ENCODE measurements around the gene THOP1. TPM values are rescaled to one million over a fixed set of nuclear protein-coding genes. Genes with fewer than 3 reads are reported as not detected.
A peak's percentile ranks its signal among the peaks of the same experiment; 100 is the strongest.

Gene THOP1
- total and polyA plus RNA-seq, 10 donors: 31.0 to 96.2 (median 42.8) TPM

- intact Hi-C loops (cut with DNase I; ENCODE audit: low total_unique reads): no loop called here
- 71 to 86% (median 81%) methylated on average over 20 to 27 of the region's 27 CpGs for WGBS, 5 donors
- TF ChIP-seq CTCF (IDR thresholded peaks at IDR 0.05 in 8 of 11, conservative IDR thresholded peaks at IDR 0.05 in 3 of 11) (no peak), POLR2A (IDR thresholded peaks at IDR 0.05) (no peak), POLR2AphosphoS5 (IDR thresholded peaks at IDR 0.05) (peak in 1 of 3 donors; percentile 48)
- Histone ChIP-seq H3K27ac (no peak overlapping the region), H3K4me3 (no peak overlapping the region), H3K9me3 (peaks cover 0 to 67% (median 54%) of the 10 kb centered on the region in 8 donors), H3K36me3 (peaks cover 0 to 26% (median 7%) of the 10 kb centered on the region in 6 donors), H3K4me1 (no peaks in the 10 kb centered on the region), H3K27me3 (replicated peaks in 1 of 7) (no peaks in the 10 kb centered on the region)
- no peak for DNase-seq
Observed at GRCh38 chr19:2858864-2859263, 73.6 kb downstream of the THOP1 start.

- intact Hi-C loops (cut with DNase I; ENCODE audit: low total_unique reads): no loop called here
- H3K9me3 ChIP-seq: peaks cover 0 to 18% (median 5%) of the 10 kb centered on the region in 8 donors
- no peaks in the 10 kb centered on the region for H3K4me1 ChIP-seq
- no peak overlapping the region for H3K4me3 ChIP-seq
- no peaks in the 10 kb centered on the region for H3K36me3 ChIP-seq
- WGBS, 5 donors: 84 to 91% (median 87%) methylated on average over 9 to 10 of the region's 10 CpGs
- H3K27me3 ChIP-seq (replicated peaks in 1 of 7): no peaks in the 10 kb centered on the region
- no peak overlapping the region for H3K27ac ChIP-seq
- no peak for DNase-seq
- TF ChIP-seq POLR2A (IDR thresholded peaks at IDR 0.05) (no peak), POLR2AphosphoS5 (IDR thresholded peaks at IDR 0.05) (no peak), CTCF (IDR thresholded peaks at IDR 0.05 in 8 of 11, conservative IDR thresholded peaks at IDR 0.05 in 3 of 11) (no peak)
Observed at GRCh38 chr19:2863816-2864215, 78.5 kb downstream of the THOP1 start.

Other genes starting within 250 kb of the THOP1 start
- 10 to 100 TPM; 17.2 to 27.5 (median 19.4) TPM for gene GNG7, start 82.8 kb upstream of the THOP1 start, total RNA-seq
- 10 to 100 TPM; 17.3 to 34.6 (median 17.9) TPM for gene GNG7, start 82.8 kb upstream of the THOP1 start, polyA plus RNA-seq
- 1 to 10 TPM; 2.5 to 5.6 (median 3.5) TPM for gene DIRAS1, start 64.1 kb upstream of the THOP1 start, total RNA-seq
- 10 to 100 TPM in 1 of 3 donors, 1 to 10 TPM in 2; 1.3 to 17.1 (median 3.6) TPM for gene DIRAS1, start 64.1 kb upstream of the THOP1 start, polyA plus RNA-seq
- 10 to 100 TPM; 20.3 to 33.3 (median 26.7) TPM for gene SLC39A3, start 45.5 kb upstream of the THOP1 start, total RNA-seq
- 10 to 100 TPM; 19.1 to 42.6 (median 29.3) TPM for gene SLC39A3, start 45.5 kb upstream of the THOP1 start, polyA plus RNA-seq
- 10 to 100 TPM; 39.7 to 59.7 (median 46.5) TPM for gene SGTA, start 2.2 kb upstream of the THOP1 start, total RNA-seq
- 10 to 100 TPM; 36.5 to 63.0 (median 40.0) TPM for gene SGTA, start 2.2 kb upstream of the THOP1 start, polyA plus RNA-seq
- gene ZNF554, start 34.4 kb downstream of the THOP1 start, total RNA-seq: 1 to 10 TPM; 3.6 to 7.1 (median 4.5) TPM
- 1 to 10 TPM; 1.4 to 4.0 (median 2.3) TPM for gene ZNF554, start 34.4 kb downstream of the THOP1 start, polyA plus RNA-seq
- 10 to 100 TPM in 2 of 7 donors, 1 to 10 TPM in 5; 5.4 to 10.8 (median 8.3) TPM for gene ZNF555, start 56.0 kb downstream of the THOP1 start, total RNA-seq
- 1 to 10 TPM; 1.4 to 2.7 (median 2.2) TPM for gene ZNF555, start 56.0 kb downstream of the THOP1 start, polyA plus RNA-seq
- under 1 TPM in 3 of 7 donors, not detected in 4; 0.22 to 0.27 (median 0.26) TPM for gene ZNF556, start 81.8 kb downstream of the THOP1 start, total RNA-seq
- gene ZNF556, start 81.8 kb downstream of the THOP1 start, polyA plus RNA-seq: under 1 TPM in 2 of 3 donors, not detected in 1; under 0.01 to 0.02 TPM
- gene ZNF57, start 115.4 kb downstream of the THOP1 start, total RNA-seq: 1 to 10 TPM; 2.0 to 3.9 (median 3.3) TPM
- gene ZNF57, start 115.4 kb downstream of the THOP1 start, polyA plus RNA-seq: 1 to 10 TPM; 2.3 to 2.6 (median 2.3) TPM
- 1 to 10 TPM; 3.9 to 7.5 (median 4.5) TPM for gene ZNF77, start 159.5 kb downstream of the THOP1 start, total RNA-seq
- gene ZNF77, start 159.5 kb downstream of the THOP1 start, polyA plus RNA-seq: 1 to 10 TPM; 2.2 to 2.9 (median 2.8) TPM
- gene TLE6, start 192.1 kb downstream of the THOP1 start, total RNA-seq: 1 to 10 TPM in 5 of 7 donors, under 1 TPM in 2; 0.60 to 4.1 (median 1.4) TPM
- gene TLE6, start 192.1 kb downstream of the THOP1 start, polyA plus RNA-seq: 1 to 10 TPM; 1.9 to 2.7 (median 2.2) TPM
- 10 to 100 TPM; 31.7 to 88.0 (median 40.2) TPM for gene TLE2, start 243.8 kb downstream of the THOP1 start, total RNA-seq
- 10 to 100 TPM; 12.0 to 46.7 (median 22.8) TPM for gene TLE2, start 243.8 kb downstream of the THOP1 start, polyA plus RNA-seq